GM20000 (cell line): Measurements from ENCODE around the gene PRKAR2B.
"Not testable (repeated sequence)": the region's sequence is repeated elsewhere in the genome, so short reads cannot be mapped to it uniquely, and the experiment has no call there.

Source experiments
- DNase-seq: peaks from one replicate; pipeline ENCODE4 v3.0.0; 2012; ENCODE audit warnings: low spot score
- TF ChIP-seq, protein P1 (sequence below): IDR thresholded peaks from 2 replicates; pipeline ENCODE4 v1.5.1; 2012; ENCODE audit warnings: mild to moderate bottlenecking, control low read depth; ENCODE audit errors: extremely low read depth, missing control alignments

Gene PRKAR2B

DNA sequence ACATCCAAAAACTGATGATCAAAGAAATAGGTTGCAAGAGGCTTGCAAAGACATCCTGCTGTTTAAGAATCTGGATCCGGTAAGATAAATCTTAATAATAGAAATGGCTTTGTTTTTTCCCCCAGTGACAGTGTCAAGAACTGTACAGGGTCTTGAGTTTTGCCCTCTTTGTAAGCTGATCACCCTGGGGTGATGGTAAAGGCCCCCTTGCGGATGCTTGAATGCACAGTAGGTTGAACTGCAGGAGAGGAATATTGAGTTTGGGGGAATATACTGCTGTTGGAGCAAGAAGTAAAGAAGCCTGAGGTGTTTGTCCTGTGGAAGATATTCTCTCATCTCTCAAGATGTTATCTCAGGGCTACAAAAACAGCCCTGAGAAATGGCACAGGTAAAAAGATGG, 83.7 kb downstream of the PRKAR2B start:
- TF ChIP-seq, protein P1, sequence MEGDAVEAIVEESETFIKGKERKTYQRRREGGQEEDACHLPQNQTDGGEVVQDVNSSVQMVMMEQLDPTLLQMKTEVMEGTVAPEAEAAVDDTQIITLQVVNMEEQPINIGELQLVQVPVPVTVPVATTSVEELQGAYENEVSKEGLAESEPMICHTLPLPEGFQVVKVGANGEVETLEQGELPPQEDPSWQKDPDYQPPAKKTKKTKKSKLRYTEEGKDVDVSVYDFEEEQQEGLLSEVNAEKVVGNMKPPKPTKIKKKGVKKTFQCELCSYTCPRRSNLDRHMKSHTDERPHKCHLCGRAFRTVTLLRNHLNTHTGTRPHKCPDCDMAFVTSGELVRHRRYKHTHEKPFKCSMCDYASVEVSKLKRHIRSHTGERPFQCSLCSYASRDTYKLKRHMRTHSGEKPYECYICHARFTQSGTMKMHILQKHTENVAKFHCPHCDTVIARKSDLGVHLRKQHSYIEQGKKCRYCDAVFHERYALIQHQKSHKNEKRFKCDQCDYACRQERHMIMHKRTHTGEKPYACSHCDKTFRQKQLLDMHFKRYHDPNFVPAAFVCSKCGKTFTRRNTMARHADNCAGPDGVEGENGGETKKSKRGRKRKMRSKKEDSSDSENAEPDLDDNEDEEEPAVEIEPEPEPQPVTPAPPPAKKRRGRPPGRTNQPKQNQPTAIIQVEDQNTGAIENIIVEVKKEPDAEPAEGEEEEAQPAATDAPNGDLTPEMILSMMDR = no peak
- DNase-seq = no peak

DNA sequence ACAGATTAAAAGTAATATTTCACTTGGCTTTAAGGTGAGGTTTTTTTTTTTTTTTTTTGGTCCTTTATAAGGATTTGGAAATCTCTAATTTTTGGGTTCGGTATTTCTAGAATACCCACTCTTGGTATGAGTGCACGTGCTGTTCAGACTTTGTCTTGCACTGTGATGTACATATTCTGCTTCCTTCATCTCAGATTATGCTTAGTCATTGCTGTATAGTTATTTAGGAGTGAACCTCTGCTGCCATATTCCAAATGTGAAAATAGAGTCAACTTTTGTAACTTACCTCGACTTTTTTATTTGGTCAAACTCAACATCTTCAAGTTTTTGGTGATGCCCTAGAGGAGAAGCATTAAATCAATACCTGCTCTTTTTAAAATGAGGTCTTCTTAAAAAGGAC, 84.2 kb downstream of the PRKAR2B start:
- no peak for DNase-seq
- TF ChIP-seq, protein P1 = no peak

DNA sequence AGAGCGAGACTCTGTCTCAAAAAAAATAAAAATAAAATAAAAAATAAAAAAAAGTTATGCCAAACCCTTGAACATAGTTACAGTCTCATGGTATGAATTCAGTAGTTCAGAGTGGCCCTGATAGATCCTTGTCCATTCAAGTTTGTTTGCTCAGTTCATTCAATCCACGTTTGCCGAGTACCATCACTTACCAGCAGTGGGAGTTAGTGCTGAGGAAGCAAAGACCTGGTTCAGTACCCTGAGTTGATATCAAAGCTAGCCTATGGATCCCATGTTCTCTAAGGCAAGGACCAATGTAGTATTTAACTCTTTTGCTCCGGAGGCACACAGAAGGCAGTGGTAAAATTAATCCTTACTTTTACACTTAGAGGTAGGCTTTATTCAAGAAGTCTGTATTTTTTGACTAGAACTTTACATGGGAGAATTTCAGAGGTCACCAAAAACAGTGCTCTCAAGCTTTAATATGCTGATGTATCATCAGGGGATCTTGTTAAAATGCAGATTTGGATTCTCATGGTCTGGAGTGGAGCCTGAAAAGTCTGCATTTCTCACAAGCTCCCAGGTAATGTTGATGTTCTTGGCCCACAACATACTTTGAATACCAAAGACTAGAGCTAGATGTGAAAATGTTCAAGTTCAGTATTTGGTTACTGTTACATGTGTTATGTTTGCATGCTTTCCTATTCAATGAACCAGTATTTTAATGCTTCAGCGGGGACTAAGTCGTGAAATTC, 86.1 kb downstream of the PRKAR2B start:
- no peak for DNase-seq
- TF ChIP-seq, protein P1 = no peak

DNA sequence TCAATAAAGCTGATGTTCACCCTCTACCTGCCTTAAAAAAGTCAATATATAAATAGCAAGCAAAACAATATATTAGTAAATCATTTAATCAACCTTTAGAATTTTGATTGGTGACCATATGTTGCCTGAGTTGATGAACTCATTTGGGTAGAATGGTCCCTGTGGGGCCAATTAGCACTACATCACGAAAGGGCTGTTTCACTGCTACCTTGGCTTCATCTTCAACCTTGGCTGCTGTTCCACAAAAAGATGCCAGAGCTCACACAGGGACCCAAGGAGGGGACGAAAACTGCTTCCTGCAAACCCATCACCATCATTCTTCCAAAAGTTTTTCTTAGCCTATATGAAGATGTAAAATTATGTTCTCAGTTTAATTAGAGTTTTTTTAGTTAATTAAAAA, 88.9 kb downstream of the PRKAR2B start:
- TF ChIP-seq, protein P1 = no peak
- no peak for DNase-seq

DNA sequence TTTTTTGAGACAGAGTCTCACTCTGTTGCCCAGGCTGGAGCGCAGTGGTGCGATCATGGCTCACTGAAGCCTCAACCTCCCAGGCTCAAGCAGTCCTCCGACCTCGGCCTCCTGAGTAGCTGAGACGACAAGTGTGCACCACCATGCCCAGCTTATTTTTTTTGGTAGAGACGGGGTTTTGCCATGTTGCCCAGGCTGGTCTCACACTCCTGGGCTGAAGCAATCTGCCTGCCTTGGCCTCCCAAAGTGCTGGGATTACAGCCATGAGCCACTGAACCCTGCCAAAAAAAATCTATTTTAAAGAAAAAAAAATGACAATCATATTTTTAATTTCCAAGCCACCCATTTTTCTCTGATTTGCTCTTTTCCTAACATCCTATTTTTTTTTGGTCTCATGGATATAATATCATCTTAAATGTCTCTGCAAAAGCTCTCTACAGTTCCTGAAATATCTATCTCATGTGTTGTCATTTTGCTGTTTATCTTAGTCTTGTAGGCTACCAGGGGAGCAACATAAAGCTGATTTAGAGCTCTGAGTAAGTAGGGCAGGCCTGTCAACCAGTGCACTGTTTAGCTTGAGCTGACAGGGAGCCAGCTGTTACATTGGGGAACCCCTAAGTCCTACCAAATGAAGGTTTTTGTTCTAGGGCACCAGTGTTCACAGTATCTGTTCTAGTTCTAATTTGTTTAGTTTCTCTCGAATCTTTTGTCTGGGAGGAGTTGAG, 94.4 kb downstream of the PRKAR2B start:
- TF ChIP-seq, protein P1 = no peak
- DNase-seq = no peak

DNA sequence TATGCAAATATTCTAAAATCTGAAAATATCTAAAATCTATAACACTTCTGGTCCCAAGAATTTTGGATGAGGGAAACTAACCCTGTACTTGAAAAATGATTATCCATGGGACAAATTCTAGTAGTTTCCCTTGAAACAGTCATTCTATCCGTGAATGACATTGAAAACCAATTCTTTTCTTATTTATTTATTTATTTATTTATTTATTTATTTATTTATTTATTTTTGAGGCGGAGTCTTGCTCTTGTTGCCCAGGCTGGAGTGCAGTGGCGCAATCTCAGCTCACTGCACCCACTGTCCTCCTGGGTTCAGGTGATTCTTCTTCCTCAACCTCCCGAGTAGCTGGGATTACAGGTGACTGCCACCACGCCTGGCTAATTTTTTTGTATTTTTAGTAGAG, 99.4 kb downstream of the PRKAR2B start:
- DNase-seq = not testable (repeated sequence)

DNA sequence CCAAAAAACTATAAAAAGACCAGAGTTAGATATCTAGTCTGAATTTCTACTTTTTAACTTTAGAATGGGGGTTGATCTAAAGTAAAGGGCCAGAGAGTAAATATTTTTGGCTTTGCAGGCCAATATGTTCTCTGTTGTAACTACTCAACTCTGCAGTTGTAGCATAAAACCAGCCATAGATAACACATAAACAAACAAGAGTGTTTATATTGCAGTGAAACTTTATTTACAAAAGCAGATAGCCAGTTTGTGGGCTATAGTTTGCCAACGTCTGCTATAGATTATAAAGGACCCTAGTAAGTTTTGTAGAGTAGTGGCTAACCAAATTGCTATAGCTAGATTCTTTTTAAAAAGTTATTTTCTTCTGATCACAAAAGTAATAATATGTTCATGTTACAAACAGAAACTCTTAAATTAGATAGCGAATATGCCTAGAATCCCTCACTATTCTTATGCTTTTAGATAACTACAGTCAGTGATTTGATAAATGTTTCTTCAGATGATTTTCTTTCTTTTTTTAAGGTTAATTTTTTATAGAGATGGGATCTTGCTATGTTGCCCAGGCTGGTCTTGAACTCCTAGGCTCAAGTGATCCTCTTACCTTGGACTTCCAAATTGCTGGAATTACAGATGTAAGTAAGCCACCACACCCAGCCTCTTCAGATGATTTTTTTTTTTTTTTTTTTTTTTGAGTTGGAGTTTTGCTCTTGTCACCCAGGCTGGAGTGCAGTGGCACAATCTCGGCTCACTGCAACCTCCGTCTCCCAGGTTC, 100.7 kb downstream of the PRKAR2B start:
- DNase-seq = no peak
- TF ChIP-seq, protein P1 = no peak
